ENCODE measurements around the gene ARL8B. TPM values are rescaled to one million over a fixed set of nuclear protein-coding genes. Genes with fewer than 3 reads are reported as not detected.

Gene ARL8B
- total and polyA plus RNA-seq, 2 of the 8 experiments (the other 6 are each of a cell fraction or from before 2014, with no cell fraction given) = 14.5 to 27.8 TPM

DNA sequence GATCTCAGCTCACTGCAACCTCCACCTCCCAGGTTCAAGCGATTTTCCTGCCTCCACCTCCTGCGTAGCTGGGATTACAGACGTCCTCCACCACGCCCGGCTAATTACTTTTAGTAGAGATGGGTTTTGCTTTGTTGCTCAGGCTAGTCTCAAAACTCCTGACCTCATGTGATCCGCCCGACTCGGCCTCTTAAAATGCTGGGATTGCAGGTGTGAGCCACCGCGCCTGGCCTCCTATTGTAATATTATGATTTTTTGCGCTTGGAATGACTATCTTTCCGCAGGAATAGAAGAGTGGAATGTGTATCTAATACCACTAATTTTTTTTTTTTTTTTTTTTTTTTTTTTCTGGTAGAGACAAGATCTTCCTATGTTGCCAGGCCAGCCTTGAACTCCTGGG is 1.8 kb downstream of the ARL8B start (continued):
- no peak for TF ChIP-seq BACH1 (IDR thresholded peaks at IDR 0.05; ENCODE audit: low read length)

DNA sequence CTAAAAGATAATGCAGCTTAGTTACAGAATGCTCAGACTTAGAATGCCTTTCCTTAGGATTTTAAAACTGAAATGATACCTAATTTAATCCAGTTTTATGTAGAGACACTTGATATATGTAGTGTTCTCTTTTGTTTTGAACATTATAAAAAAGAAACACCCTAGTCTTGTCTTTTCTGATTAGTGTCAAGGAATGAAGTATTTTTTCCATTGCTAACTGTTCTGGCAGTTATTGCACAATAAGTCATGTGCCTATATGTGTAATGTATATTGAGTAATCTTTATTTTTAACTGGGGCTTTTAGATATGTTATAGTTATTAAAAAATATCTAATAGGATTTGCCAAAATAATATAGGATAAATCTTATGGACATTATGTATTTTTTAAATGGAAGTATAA is 4.5 kb downstream of the ARL8B start:
- Histone ChIP-seq H3K79me2 (ENCODE audit: control insufficient read depth in 1 of 2, insufficient read depth in 2 of 2, low read length in 2 of 2) (peaks cover 28 to 88% of the 10 kb centered on the region in 2 experiments), H2BK12ac (ENCODE audit: low read depth, low read length) (no peak overlapping the region), H3K4me2 (ENCODE audit: insufficient read depth in 1 of 2, low read depth in 2 of 2, low read length in 2 of 2) (no peak overlapping the region), H3K36me3 (ENCODE audit: control insufficient read depth in 2 of 4, insufficient read depth in 4 of 4, low read length in 3 of 4) (no peaks in the 10 kb centered on the region; a peak in 1 of 8 replicates), H3K14ac (ENCODE audit: insufficient read length) (no peak overlapping the region), H2AK5ac (ENCODE audit: low read depth, low read length) (no peak overlapping the region), H4K20me1 (replicated peaks in 1 of 2; ENCODE audit: control insufficient read depth in 1 of 2, insufficient read depth in 2 of 2, low read length in 2 of 2) (peaks cover 2 to 7% of the 10 kb centered on the region in 2 experiments), H4K8ac (ENCODE audit: extremely low read depth, insufficient read depth, low read length) (no peak overlapping the region), H3K56ac (replicated peaks; ENCODE audit: insufficient read length, low read depth, low read length) (no peak overlapping the region), H3K4me1 (replicated peaks in 1 of 4; ENCODE audit: control insufficient read depth in 3 of 4, insufficient read depth in 4 of 4, low read length in 3 of 4) (peaks cover 0 to 2% (median 0%) of the 10 kb centered on the region in 4 experiments; a peak in 1 of 7 replicates), H3K79me1 (ENCODE audit: low read depth, low read length) (peaks cover 8% of the 10 kb centered on the region), H3K18ac (ENCODE audit: extremely low read depth, low read length) (no peak overlapping the region), H3K4ac (replicated peaks; ENCODE audit: insufficient read length, low read depth, low read length) (no peak overlapping the region), H2BK120ac (replicated peaks; ENCODE audit: low read depth, low read length) (no peak overlapping the region), H4K91ac (replicated peaks; ENCODE audit: insufficient read length, low read length) (no peak overlapping the region), H2BK5ac (ENCODE audit: low read depth, low read length) (no peak overlapping the region), H3K9me3 (ENCODE audit: insufficient read depth in 2 of 2, low read depth in 1 of 2, low read length in 1 of 2) (no peaks in the 10 kb centered on the region), H4K5ac (ENCODE audit: insufficient read length, low read depth, low read length) (no peak overlapping the region), H3K4me3 (ENCODE audit: extremely low read depth in 1 of 4, insufficient read depth in 2 of 4, low read depth in 3 of 4, low read length in 4 of 4) (no peak overlapping the region), H3K23me2 (ENCODE audit: low read depth, low read length) (peaks cover 4% of the 10 kb centered on the region; the same call in 1 of the 2 replicates), H2BK20ac (ENCODE audit: low read length) (no peak overlapping the region), H2AFZ (ENCODE audit: low read length) (no peak overlapping the region), H3K9ac (replicated peaks in 1 of 4; ENCODE audit: extremely low read depth in 1 of 4, low read depth in 3 of 4, low read length in 3 of 4) (no peak overlapping the region), H3K27me3 (replicated peaks in 1 of 4; ENCODE audit: control insufficient read depth in 3 of 4, extremely low read depth in 1 of 4, insufficient read depth in 3 of 4, low read length in 3 of 4) (no peaks in the 10 kb centered on the region), H3K23ac (ENCODE audit: insufficient read length) (no peak overlapping the region), H2BK15ac (ENCODE audit: low read length) (no peak overlapping the region), H3K27ac (ENCODE audit: low read depth, low read length) (no peak overlapping the region)
- no peak for DNase-seq (ENCODE audit: low read depth in 1 of 2, low spot score in 2 of 2)
- TF ChIP-seq TEAD4 (IDR thresholded peaks at IDR 0.05; ENCODE audit: low read depth, low read length) = no peak
- TF ChIP-seq CEBPB (IDR thresholded peaks at IDR 0.05; ENCODE audit: low read depth, low read length) = peak; percentile 62; the same call in 1 of the 2 replicates
- FAIRE-seq = no peak
- ChIA-PET POLR2A (ENCODE audit: partially characterized antibody) (no interaction called here), CTCF (ENCODE audit: partially characterized antibody) (interaction anchor here (0.8 to 1.5 kb wide), 2 partner anchors 12 to 415 kb away, joined by 3 to 4 read pairs; no protein-coding TSS in a partner anchor)

Measured in H1 (cell line).